ENCODE measurements around the gene IVD. TPM values are rescaled to one million over a fixed set of nuclear protein-coding genes. Genes with fewer than 3 reads are reported as not detected.

IVD gene
- total RNA-seq, 1 donor from 2014 or later, result 43.4 TPM

DNA sequence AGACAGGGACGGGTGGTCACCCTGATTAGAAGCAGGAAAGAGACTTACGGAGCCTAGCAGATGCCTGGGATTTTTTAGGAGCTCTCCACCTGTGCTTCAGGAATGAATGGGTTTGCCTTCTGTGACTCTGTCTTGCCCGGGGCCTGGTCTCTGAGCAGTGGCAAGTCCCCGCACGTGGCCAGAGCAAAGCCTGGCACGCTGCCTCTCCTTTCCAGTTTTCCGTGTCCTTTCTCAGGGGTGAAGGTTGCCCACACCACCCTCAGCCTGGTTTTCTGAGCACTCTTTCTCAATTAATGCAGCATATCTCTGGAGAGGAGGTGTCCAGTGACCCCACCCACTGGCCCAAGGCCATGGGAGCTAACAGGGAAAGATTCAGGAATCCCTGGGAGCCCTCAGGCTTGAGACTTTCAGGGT, 50.7 kb downstream of the IVD start:
- no peak for DNase-seq (ENCODE audit: low read depth, low spot score)

DNA sequence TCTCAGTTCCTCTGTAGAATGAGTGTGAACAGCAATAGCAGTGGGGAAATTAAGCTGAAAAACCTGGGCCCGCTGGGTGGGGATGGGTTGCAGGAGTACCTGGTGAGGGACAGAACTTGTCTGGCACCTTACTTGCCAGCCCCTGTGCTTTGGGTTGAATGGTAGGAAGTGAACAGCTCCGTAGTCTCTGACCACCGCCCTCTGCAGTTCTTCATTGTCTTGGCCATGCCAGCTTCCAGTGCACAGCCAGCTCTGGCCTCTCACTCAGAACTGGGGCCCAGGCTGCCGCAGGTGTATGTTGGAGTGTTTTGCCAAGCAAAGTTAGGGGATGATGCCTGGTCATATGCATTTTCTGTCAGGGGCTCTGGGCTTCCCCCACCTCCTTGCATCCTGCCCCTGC, 51.1 kb downstream of the IVD start:
- DNase-seq (ENCODE audit: low read depth, low spot score), result no peak

DNA sequence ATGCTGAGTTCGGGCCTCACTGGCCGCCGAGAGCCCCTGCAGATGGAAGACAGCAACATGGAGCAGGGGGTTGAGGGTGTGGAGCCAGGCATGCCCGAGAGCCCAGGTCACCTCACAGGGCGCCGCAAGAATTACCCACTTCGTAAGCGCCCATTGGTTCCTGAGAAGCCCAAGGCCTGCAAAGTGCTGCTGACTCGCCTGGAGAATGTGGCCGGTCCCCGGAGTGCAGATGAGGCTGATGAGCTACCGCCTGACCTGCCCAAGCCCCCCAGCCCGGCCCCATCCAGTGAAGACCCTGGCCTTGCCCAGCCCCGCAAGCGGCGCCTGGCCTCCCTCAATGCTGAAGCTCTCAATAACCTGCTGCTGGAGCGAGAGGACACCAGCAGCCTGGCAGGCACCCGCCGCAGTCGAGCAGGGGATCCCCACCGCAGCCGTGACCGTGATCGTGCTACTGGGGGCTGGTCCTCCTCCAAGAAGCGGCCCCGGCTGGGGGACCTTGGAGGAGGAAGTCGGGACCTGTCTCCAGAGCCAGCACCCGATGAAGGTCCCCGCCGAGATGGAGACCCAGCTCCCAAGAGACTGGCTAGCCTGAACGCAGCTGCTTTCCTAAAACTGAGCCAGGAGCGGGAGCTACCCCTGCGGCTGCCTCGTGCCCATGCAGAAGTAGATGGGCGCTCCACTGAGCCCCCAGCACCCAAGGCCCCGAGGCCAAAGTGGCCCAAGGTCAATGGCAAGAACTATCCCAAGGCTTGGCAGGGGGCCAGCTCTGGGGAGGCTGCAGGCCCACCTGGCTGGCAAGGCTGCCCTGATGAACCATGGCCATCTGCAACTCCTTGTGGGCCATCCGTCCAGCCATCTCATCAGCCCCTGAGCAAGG, 53.1 kb downstream of the IVD start:
- no peak for DNase-seq (ENCODE audit: low read depth, low spot score)

DNA sequence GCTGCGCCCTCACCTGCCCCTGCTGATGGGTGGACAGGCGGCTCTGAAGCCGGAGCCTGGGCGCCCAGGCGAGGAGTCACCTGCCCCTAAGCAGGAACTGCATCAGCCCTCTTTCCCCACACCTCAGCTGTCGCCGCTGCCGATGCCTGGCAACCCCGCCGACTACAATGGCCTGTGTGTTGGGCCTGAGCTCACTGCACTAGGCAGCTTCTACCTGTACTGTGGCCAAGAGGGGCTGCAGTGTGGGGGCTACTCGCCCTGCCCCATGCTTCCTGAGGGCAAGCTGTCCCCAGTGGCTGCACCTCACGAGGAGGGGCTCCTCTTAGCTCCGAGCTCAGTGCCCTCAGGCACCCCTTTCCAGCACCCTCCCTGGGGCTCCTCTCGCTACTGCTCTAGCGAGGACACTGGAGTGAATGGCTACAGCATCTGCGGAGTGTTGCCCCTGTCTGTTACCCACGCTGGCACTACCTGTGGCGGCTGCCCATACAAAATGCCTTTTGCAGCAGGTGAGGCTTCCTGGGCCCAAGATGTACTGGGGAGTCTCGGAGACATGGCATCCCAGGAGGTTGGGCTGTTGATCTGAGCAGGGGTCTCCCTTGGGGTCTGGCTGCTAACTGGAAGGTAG, 53.9 kb downstream of the IVD start:
- DNase-seq (ENCODE audit: low read depth, low spot score), result no peak

DNA sequence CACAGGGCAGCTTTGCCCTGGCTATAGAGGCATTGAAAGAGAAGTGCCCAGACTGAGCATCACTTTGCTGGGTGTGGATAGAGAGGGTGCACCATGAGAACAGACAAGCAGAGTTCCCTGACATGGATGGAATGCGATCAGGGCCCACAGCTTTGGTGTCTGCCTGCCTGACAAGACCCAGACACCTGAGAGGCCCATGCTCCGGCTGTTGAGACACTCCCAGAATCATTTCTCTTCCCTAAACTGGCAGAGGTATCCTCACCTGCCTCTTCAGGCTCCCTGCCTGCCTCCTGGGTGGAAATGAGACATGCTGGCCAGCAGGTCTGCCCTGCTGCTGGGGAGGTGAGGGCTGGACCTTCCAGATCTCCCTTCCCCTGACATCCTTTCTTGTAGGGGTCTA, 54.8 kb downstream of the IVD start:
- DNase-seq (ENCODE audit: low read depth, low spot score), result no peak

DNA sequence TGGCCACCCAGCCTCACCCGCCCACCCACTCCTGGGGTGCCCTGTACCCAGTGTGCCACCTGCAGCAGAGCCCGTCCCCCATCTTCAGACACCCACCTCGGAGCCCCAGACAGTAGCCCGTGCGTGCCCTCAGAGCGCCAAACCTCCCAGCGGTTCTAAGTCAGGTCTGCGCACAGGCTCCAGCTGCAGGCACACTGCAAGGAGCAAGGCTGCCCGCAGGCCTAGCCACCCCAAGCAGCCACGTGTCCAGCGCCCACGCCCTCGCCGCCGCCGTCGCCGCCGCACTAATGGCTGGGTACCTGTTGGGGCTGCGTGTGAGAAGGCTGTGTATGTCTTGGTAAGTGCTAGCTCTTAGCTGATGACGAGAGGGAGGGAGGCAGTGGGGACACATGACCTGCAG, 56.4 kb downstream of the IVD start:
- DNase-seq (ENCODE audit: low read depth, low spot score), result no peak

DNA sequence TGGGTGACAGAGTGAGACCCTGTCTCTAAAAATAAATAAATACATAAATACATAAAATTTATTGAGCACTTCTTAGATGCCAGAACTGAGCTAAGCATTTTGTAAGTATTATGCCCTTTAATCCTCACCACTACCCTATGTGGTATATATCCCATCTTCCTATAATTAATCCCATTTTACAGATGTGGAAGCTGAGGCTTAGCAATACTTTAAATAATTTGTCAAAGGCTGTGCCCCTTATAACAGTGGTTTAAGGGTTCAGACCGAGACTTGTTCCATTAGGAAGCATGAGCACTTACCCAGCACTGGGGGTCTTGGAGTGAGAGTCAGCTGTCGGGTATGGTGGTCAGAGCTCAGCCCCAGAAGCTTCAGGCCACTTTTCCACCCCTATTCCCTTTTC, 57.7 kb downstream of the IVD start:
- no peak for DNase-seq (ENCODE audit: low read depth, low spot score)

DNA sequence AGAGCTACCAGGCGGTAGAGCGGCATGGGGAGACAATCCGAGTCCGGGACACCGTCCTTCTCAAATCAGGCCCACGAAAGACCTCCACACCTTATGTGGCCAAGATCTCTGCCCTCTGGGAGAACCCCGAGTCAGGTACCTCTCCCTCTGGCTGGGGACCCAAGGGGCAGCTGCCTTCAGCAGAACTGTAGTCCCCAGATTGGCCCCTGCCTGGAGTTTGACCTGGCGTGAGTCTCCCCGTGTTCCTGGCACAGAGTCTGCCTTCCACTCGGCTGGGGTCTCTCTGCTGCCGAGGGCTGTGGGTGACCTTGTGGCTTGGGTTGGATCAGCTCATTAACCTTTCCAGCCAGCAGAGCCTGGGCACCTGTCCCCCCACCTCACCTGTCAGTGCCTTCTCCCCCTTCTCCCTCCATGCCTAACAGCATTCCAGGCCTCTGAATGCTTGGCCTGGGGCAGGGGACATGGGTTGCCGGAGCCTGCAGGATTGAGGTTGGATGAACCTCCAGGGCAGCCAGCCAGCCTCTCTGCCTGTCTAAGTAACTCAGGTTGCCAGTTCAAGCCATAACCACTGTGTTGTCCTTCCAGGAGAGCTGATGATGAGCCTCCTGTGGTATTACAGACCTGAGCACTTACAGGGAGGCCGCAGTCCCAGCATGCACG, 58.4 kb downstream of the IVD start:
- no peak for DNase-seq (ENCODE audit: low read depth, low spot score)

DNA sequence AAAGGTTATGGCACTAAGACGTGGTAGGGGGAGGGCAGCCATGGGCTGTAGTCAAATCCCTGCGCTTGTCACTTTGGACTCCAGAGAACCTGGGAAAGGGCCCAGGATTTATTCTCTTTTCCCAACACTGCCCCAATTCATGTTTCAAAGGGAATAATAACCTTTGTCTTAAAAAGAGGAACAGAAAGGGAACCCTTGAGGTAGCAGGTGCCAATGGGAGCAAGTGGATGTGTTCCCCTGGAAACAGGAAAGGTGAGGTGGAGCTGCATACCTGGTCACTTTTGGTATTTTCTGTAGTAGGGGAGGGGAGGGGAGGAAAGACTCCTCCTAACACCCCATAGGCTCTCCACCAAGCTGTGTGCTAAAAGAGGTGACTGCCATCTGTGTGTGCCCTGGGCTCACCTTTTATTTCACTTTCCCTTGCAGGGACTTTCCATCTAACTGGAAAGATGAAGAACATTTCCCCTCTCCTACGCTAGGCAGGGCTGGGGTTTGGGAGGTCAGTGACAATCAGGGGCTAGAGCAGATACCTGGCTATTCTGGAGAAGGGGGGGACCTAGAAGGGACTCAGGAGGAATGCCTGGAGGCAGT, 59.1 kb downstream of the IVD start:
- no peak for DNase-seq (ENCODE audit: low read depth, low spot score)

DNA sequence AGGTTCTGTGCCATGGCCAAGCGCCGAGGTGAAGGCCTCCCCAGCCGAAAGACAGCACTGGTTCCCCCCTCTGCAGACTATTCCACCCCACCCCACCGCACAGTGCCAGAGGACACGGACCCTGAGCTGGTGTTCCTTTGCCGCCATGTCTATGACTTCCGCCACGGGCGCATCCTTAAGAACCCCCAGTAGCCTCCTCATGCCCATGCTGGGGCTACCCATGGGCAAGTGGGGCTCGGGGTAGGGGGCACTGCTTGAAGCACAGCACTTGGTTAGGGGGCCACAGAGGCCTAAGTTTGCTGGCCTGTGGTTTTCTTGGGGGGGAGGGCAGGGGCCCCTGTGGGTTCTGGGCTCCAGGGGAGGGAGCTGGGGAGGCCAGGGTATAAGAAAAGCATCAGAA, 60.3 kb downstream of the IVD start:
- DNase-seq (ENCODE audit: low read depth, low spot score), result no peak

DNA sequence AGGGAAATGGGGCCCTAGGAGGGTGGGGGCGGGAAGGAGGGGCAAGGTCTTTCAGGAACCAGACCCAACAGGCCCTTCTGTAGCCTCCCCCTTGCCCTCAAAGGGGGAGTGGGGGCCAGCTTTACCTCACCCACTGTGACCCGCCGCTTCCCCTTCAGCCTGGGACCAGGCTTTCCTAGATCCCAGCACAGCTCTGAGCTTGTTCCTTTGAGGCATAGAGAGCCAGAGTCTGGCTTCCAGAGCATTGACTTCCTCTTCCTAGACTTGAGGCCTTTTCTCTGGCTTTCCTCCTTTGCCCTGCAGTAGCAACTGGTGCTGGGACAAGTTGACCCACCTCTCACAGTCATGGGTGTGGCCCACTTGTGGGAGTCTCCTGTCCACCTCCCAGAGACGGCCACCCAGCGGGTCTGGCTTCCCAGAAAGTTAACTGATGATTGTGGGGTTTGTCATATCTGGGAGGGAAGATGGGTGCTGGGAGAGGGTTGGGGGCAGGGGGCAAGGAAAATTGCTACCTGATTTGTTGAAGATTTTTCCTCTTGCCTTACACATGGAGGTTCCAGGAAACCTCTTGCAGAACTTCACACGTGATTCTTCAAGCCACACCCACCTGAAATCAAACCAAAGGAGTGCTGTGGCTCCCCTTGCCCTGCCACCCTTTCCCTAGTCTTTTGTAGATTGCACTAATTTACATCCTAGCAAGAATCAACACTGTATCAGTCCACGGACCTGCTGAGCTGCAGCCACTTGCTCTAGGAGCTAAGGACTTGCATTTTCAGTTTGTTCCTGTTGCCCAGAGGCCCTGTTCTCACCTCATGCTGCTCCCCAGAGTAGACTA, 61.0 kb downstream of the IVD start:
- DNase-seq (ENCODE audit: low read depth, low spot score), result no peak

DNA sequence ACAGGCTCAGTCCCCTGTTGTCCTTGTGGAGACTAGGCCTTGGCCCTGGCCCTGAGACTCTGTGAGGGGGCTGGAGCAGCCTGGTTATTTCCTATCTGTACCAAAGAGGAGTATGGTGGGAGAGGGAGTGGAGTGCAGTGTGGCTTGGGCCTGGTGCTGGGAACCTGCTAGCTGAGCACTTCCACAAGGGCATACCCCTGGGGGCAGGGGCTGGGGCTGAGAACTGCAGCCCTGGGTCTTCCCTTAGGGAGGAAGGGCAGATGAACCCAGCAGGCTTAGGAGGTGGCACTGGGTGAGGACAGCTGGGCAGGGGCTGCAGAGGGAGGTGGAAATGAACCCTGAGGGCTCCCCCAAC, 61.6 kb downstream of the IVD start:
- DNase-seq (ENCODE audit: low read depth, low spot score), result no peak

DNA sequence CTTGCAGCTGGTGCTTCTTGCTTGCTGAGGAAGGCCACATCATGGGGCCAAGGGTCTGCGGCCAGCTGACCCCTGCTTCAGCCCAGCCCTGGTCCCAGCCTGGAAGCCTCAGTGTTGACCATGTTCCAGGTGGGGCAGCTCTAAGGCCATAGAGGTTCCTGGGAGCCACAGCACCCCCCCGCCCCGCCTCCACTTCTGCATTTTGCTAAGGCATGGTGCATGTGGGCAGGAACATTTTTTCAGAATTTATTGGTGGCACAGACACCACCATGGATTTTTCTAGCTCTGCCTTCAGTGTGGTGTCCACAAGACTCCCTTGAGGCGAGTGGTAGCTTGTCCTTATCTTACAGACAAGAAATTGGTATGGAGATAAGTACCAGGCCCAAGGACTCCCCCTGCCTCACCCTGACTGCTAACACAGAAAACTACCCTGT, 63.3 kb downstream of the IVD start:
- no peak for DNase-seq (ENCODE audit: low read depth, low spot score)

DNA sequence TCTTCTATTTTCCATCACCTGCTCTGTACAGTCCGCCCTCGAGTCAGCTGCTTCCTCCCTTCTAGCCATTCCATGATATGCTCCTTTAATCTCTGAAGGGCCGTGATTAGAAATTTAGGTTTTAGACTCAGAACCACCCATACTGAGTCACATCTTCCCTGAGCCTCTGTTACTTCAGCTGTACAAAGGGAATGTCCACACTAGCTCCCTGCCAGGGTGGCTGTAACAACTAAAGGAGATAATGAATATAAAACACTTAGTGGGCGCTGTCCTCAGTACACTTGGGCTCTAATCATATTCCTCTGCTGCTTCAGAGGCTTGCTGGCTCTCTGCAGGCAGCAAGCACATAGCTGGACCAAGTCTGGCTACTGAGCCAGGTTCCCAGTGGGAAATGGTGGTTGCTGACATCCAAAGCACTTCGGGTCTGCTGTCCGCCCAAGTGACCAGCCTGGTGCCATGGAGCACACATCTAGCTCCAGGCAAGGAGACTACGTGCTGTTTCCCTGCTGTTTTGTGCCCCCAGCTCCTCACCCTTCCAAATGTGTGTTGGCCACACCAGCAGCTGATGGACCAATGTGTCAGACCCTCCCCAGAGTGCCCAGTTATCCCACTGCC, 64.3 kb downstream of the IVD start:
- DNase-seq (ENCODE audit: low read depth, low spot score), result no peak

DNA sequence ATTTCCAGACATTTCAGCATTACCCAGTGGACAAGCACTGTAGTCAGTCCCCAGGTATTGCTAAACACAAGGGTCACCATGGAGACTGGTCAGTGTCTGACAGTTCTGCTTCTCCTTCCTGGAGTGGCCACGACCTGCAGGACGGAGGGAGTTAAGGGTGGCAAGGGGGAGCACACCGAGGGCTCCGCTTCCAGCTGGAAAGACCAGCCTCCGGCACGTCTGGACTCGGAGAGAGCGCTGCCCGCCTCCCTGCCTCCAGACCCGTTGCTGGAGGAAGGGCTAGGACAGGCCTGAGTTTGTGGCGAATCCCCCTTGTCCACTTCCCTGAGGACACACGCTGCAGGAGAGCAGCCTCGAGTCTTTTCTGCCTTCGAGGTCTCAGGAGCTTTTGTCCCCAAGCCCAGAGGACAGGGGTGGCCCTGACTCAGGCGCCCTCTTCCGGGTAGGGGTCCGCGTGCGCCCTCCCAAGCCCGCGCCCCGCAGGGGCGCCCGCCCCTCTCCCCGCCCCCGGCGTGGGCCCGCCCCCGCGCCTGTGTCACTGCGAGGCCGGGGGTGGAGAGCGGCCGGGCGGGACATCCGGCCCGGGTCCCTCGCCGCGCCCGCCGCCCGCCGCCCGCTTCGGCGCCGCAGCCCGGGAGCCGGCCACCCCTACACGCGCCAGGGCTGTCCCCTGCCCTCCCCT, 65.0 kb downstream of the IVD start, which contains the start of gene CHST14:
TSS of gene CHST14 (plus strand) at position 562 of the 682 bp plus-strand sequence. CDS start 230 bp downstream, outside the sequence.
- no peak for DNase-seq (ENCODE audit: low read depth, low spot score)

Other genes with a start within 250 kb of the IVD start
- 26.8 and 51.2 TPM in 2 replicates for gene BUB1B, start 244.7 kb upstream of the IVD start, total RNA-seq
- not detected in 2 replicates for gene PAK6, start 166.7 kb upstream of the IVD start, total RNA-seq
- gene ANKRD63, start 122.7 kb upstream of the IVD start, total RNA-seq, result 0.20 TPM in 1 of 2 replicates, not detected in the other
- 0.56 and 7.1 TPM in 2 replicates for gene PLCB2, start 97.9 kb upstream of the IVD start, total RNA-seq
- 20.6 and 28.3 TPM in 2 replicates for gene INAFM2, start 82.1 kb upstream of the IVD start, total RNA-seq
- 17.0 and 25.1 TPM in 2 replicates for gene CCDC9B, start 64.9 kb upstream of the IVD start, total RNA-seq
- gene PHGR1, start 54.8 kb upstream of the IVD start, total RNA-seq, result not detected in 2 replicates
- gene DISP2, start 47.6 kb upstream of the IVD start, total RNA-seq, result 0.04 and 0.07 TPM in 2 replicates
- 48.5 and 96.0 TPM in 2 replicates for gene KNSTRN, start 23.1 kb upstream of the IVD start, total RNA-seq
- 6.8 and 7.1 TPM in 2 replicates for gene BAHD1, start 35.2 kb downstream of the IVD start, total RNA-seq
- 11.0 and 11.1 TPM in 2 replicates for gene CHST14, start 65.2 kb downstream of the IVD start, total RNA-seq
- 20.8 and 26.2 TPM in 2 replicates for gene CCDC32, start 159.2 kb downstream of the IVD start, total RNA-seq
- 15.7 and 16.5 TPM in 2 replicates for gene RPUSD2, start 163.5 kb downstream of the IVD start, total RNA-seq
- 18.1 and 33.8 TPM in 2 replicates for gene KNL1, start 188.5 kb downstream of the IVD start, total RNA-seq